Measurements from ENCODE around the gene GAREM2. TPM values are rescaled to one million over a fixed set of nuclear protein-coding genes. Genes with fewer than 3 reads are reported as not detected.

The GAREM2 gene
- polyA plus RNA-seq, 1 of the 3 experiments (the other 2 are of a cell fraction) = 3.7 TPM

- TF ChIP-seq POLR2AphosphoS5 (IDR thresholded peaks at IDR 0.05; ENCODE audit: low read depth, low read length) (peak; percentile 26; the same call in 1 of the 2 replicates), EP300 (IDR thresholded peaks at IDR 0.05; ENCODE audit: borderline replicate concordance in 1 of 2, low read depth in 1 of 2, low read length in 1 of 2) (no peak), GATA2 (CRISPR knock-in tag; IDR thresholded peaks at IDR 0.05) (no peak), SMC3 (IDR thresholded peaks at IDR 0.05; ENCODE audit: low read depth, low read length) (no peak), MAX (IDR thresholded peaks at IDR 0.05; ENCODE audit: low read depth) (no peak), PBX3 (IDR thresholded peaks at IDR 0.05) (no peak), JUND (IDR thresholded peaks at IDR 0.05) (no peak), MXI1 (IDR thresholded peaks at IDR 0.05; ENCODE audit: low read depth, low read length) (no peak), RAD21 (IDR thresholded peaks at IDR 0.05; ENCODE audit: low read length) (no peak)
- POLR2A ChIA-PET = interaction anchor here (0.6 kb wide), 1 partner anchor 280 kb away, joined by 3 read pairs; no protein-coding TSS in a partner anchor
- 89% methylated on average over 12 of the region's 12 CpGs for WGBS (ENCODE audit: low lambda C conversion rate)
- CTCF ChIA-PET = interaction anchor here (0.5 to 1.0 kb wide), 3 partner anchors 52 to 148 kb away, joined by 3 to 6 read pairs (median 3); no protein-coding TSS in a partner anchor
- Histone ChIP-seq H3K79me2 (ENCODE audit: insufficient read depth) (no peaks in the 10 kb centered on the region), H3K27ac (ENCODE audit: low read depth in 2 of 2, low read length in 1 of 2) (no peak overlapping the region; a peak in 1 of 4 replicates), H4K20me1 (ENCODE audit: insufficient read depth) (no peaks in the 10 kb centered on the region), H3K4me3 (ENCODE audit: low read depth in 2 of 2, low read length in 1 of 2) (no peak overlapping the region), H3K4me2 (no peak overlapping the region), H3K9me2 (no peaks in the 10 kb centered on the region), H3K9me3 (no peaks in the 10 kb centered on the region), H3K27me3 (ENCODE audit: insufficient read depth) (no peaks in the 10 kb centered on the region), H3F3A (replicated peaks; ENCODE audit: insufficient read depth) (peaks cover 3% of the 10 kb centered on the region), H3K4me1 (ENCODE audit: control insufficient read depth in 1 of 2, insufficient read depth in 2 of 2, low read depth in 1 of 2, low read length in 1 of 2) (peaks cover 0 to 2% of the 10 kb centered on the region in 2 experiments; a peak in 1 of 4 replicates), H2AFZ (ENCODE audit: low read depth) (no peak overlapping the region), H3K9ac (no peak overlapping the region), H3K36me3 (replicated peaks in 1 of 2; ENCODE audit: control insufficient read depth in 1 of 2, insufficient read depth in 2 of 2, low read length in 1 of 2) (peaks cover 22 to 27% of the 10 kb centered on the region in 2 experiments)
- no peak for DNase-seq
Measured at GRCh38 chr2:26139269-26140183, 33.4 kb upstream of the GAREM2 start.

GRCh38 chr2:26141145-26141769 lies 31.6 kb upstream of the GAREM2 start:
- Histone ChIP-seq H2AFZ (ENCODE audit: low read depth) (no peak overlapping the region), H3K79me2 (ENCODE audit: insufficient read depth) (no peaks in the 10 kb centered on the region), H3K4me2 (no peak overlapping the region), H3F3A (replicated peaks; ENCODE audit: insufficient read depth) (no peaks in the 10 kb centered on the region), H3K4me3 (ENCODE audit: low read depth in 2 of 2, low read length in 1 of 2) (no peak overlapping the region), H3K4me1 (ENCODE audit: control insufficient read depth in 1 of 2, insufficient read depth in 2 of 2, low read depth in 1 of 2, low read length in 1 of 2) (peaks cover 0 to 2% of the 10 kb centered on the region in 2 experiments; a peak in 1 of 4 replicates), H3K36me3 (replicated peaks in 1 of 2; ENCODE audit: control insufficient read depth in 1 of 2, insufficient read depth in 2 of 2, low read length in 1 of 2) (peaks cover 6 to 11% of the 10 kb centered on the region in 2 experiments), H3K27ac (ENCODE audit: low read depth in 2 of 2, low read length in 1 of 2) (no peak overlapping the region), H3K9ac (no peak overlapping the region), H3K9me2 (no peaks in the 10 kb centered on the region), H3K27me3 (ENCODE audit: insufficient read depth) (no peaks in the 10 kb centered on the region), H3K9me3 (no peaks in the 10 kb centered on the region), H4K20me1 (ENCODE audit: insufficient read depth) (no peaks in the 10 kb centered on the region)
- TF ChIP-seq SIN3A (IDR thresholded peaks at IDR 0.05; ENCODE audit: borderline replicate concordance, low read depth, low read length) (no peak), FOXJ3 (CRISPR knock-in tag; IDR thresholded peaks at IDR 0.05) (no peak), USF1 (IDR thresholded peaks at IDR 0.05; ENCODE audit: borderline replicate concordance, low read depth) (no peak), FOXM1 (IDR thresholded peaks at IDR 0.05; ENCODE audit: low read depth) (no peak), POLR2AphosphoS5 (IDR thresholded peaks at IDR 0.05; ENCODE audit: low read depth, low read length) (no peak), CTCF (IDR thresholded peaks at IDR 0.05) (no peak), NFIC (IDR thresholded peaks at IDR 0.05; ENCODE audit: borderline replicate concordance) (no peak), RFX5 (IDR thresholded peaks at IDR 0.05; ENCODE audit: low read length) (no peak), EZH2phosphoT487 (IDR thresholded peaks at IDR 0.05; ENCODE audit: borderline replicate concordance, low read depth) (no peak), JUND (IDR thresholded peaks at IDR 0.05) (no peak)
- DNase-seq = no peak
- POLR2A ChIA-PET = interaction anchor here (1.4 kb wide), 1 partner anchor 53 kb away, joined by 5 read pairs; no protein-coding TSS in a partner anchor
- CTCF ChIA-PET = interaction anchor here (0.6 to 9.6 kb wide), 9 partner anchors 9 to 288 kb away, joined by 3 to 96 read pairs (median 5); no protein-coding TSS in a partner anchor
- 92% methylated on average over 18 of the region's 18 CpGs for WGBS (ENCODE audit: low lambda C conversion rate)
